ENCODE data around the gene CKS1B. TPM values are rescaled to one million over a fixed set of nuclear protein-coding genes. Genes with fewer than 3 reads are reported as not detected.

Gene CKS1B
- total and polyA plus RNA-seq, 5 experiments from 2014 or later, result 11.1 to 66.6 (median 58.0) TPM

GRCh38 chr1:154959426-154959780 is 15.1 kb upstream of the CKS1B start:
- Mint-ChIP-seq H3K4me3 (peak overlapping the region in 9 of 10 donors; percentile 20 to 88 (median 45)), H3K27ac (peak overlapping the region in 6 of 10 donors; percentile 22 to 98 (median 60)), H3K4me1 (peaks cover 25 to 75% (median 58%) of the 10 kb centered on the region in 4 donors), H3K9me3 (no peaks in the 10 kb centered on the region), H3K27me3 (no peaks in the 10 kb centered on the region), H3K36me3 (peaks cover 0 to 25% (median 3%) of the 10 kb centered on the region in 3 donors)
- DNase-seq (no peak), ATAC-seq (no peak)
- POLR2A ChIA-PET, result interaction anchor here (0.6 to 6.6 kb wide), 4 partner anchors 14 to 280 kb away, joined by 3 to 67 read pairs (median 4); partner anchors contain the start of genes CKS1B and SHC1

- DNase-seq, result peak in 1 of 10 donors; percentile 13
- no peak for ATAC-seq
- Mint-ChIP-seq H3K27ac (peak overlapping the region; percentile 92 to 99 (median 97)), H3K4me1 (peaks cover 23 to 63% (median 54%) of the 10 kb centered on the region in 4 donors), H3K36me3 (peaks cover 0 to 36% (median 3%) of the 10 kb centered on the region in 3 donors), H3K9me3 (no peaks in the 10 kb centered on the region), H3K27me3 (no peaks in the 10 kb centered on the region), H3K4me3 (peak overlapping the region; percentile 84 to 98 (median 96))
- POLR2A ChIA-PET, result interaction anchor here (0.5 to 6.6 kb wide), 25 partner anchors 8 to 317 kb away, joined by 3 to 67 read pairs (median 6); partner anchors contain the start of genes ADAM15, CKS1B, FLAD1 and PMVK
These were observed 13.9 kb upstream of the CKS1B start for GRCh38 chr1:154960446-154961136.

GRCh38 chr1:154961207-154962155 is 13.0 kb upstream of the CKS1B start, which contains the start of gene PYGO2:
Gene PYGO2, minus strand, starts transcription at chr1:154961782. Its CDS starts 206 bp downstream, at chr1:154961576.
- H3K27ac Mint-ChIP-seq, result peak within 1 kb of the TSS; percentile 92 to 99 (median 97)
- peak within 1 kb of the TSS; percentile 84 to 98 (median 96) for H3K4me3 Mint-ChIP-seq
- H3K4me1 Mint-ChIP-seq, result peaks cover 14 to 55% (median 47%) of the 10 kb centered on the region in 4 donors
- DNase-seq (peak; percentile 71 to 93 (median 78)), ATAC-seq (peak; percentile 77 to 82)
- POLR2A ChIA-PET, result interaction anchor here (0.5 to 6.6 kb wide), 27 partner anchors 9 to 175 kb away, joined by 3 to 67 read pairs (median 6); partner anchors contain the start of genes ADAM15, CKS1B, FLAD1 and LENEP
- H3K27me3 Mint-ChIP-seq, result no peaks in the 10 kb centered on the region
- peaks cover 0 to 40% (median 0%) of the 10 kb centered on the region in 3 donors for H3K36me3 Mint-ChIP-seq
- H3K9me3 Mint-ChIP-seq, result no peaks in the 10 kb centered on the region

- ATAC-seq (peak; percentile 26 to 31), DNase-seq (peak in 1 of 10 donors; percentile 64)
- Mint-ChIP-seq H3K9me3 (no peaks in the 10 kb centered on the region), H3K4me3 (peak overlapping the region; percentile 82 to 90 (median 86)), H3K27me3 (no peaks in the 10 kb centered on the region), H3K36me3 (peaks cover 0 to 48% (median 0%) of the 10 kb centered on the region in 3 donors), H3K27ac (peak overlapping the region; percentile 89 to 96 (median 94)), H3K4me1 (peaks cover 14 to 48% (median 42%) of the 10 kb centered on the region in 4 donors)
- POLR2A ChIA-PET, result interaction anchor here (0.6 to 6.6 kb wide), 14 partner anchors 10 to 89 kb away, joined by 3 to 67 read pairs (median 14); partner anchors contain the start of genes ADAM15, CKS1B, FLAD1 and LENEP
These were observed 12.2 kb upstream of the CKS1B start for GRCh38 chr1:154962156-154962749.

GRCh38 chr1:154962795-154963330 is 11.6 kb upstream of the CKS1B start:
- no peak for DNase-seq
- Mint-ChIP-seq H3K9me3 (no peaks in the 10 kb centered on the region), H3K36me3 (peaks cover 0 to 54% (median 0%) of the 10 kb centered on the region in 3 donors), H3K27ac (peak overlapping the region; percentile 89 to 96 (median 94)), H3K4me3 (peak overlapping the region; percentile 82 to 90 (median 86)), H3K4me1 (peaks cover 14 to 45% (median 40%) of the 10 kb centered on the region in 4 donors), H3K27me3 (no peaks in the 10 kb centered on the region)
- POLR2A ChIA-PET, result interaction anchor here (2.1 to 6.6 kb wide), 7 partner anchors 10 to 54 kb away, joined by 5 to 67 read pairs (median 19); partner anchors contain the start of genes CKS1B, LENEP, PMVK and SHC1
- no peak for ATAC-seq

GRCh38 chr1:154963643-154964042 is 10.8 kb upstream of the CKS1B start:
- H3K9me3 Mint-ChIP-seq, result no peaks in the 10 kb centered on the region
- peaks cover 14 to 45% (median 37%) of the 10 kb centered on the region in 4 donors for H3K4me1 Mint-ChIP-seq
- POLR2A ChIA-PET, result interaction anchor here (0.6 to 6.6 kb wide), 5 partner anchors 9 to 231 kb away, joined by 3 to 67 read pairs (median 5); partner anchors contain the start of genes CKS1B, LENEP, PMVK and SHC1
- H3K27ac Mint-ChIP-seq, result peak overlapping the region in 9 of 10 donors; percentile 6 to 96 (median 80)
- peak overlapping the region in 2 of 10 donors; percentile 16 to 21 for H3K4me3 Mint-ChIP-seq
- ATAC-seq (no peak), DNase-seq (no peak)
- H3K36me3 Mint-ChIP-seq, result peaks cover 0 to 57% (median 0%) of the 10 kb centered on the region in 3 donors
- no peaks in the 10 kb centered on the region for H3K27me3 Mint-ChIP-seq

GRCh38 chr1:154964359-154964758 is 10.1 kb upstream of the CKS1B start:
- peaks cover 0 to 61% (median 0%) of the 10 kb centered on the region in 3 donors for H3K36me3 Mint-ChIP-seq

GRCh38 chr1:154966111-154966510 is 8.4 kb upstream of the CKS1B start:
- H3K4me1 Mint-ChIP-seq, result peaks cover 18 to 43% (median 38%) of the 10 kb centered on the region in 4 donors
- no peaks in the 10 kb centered on the region for H3K27me3 Mint-ChIP-seq
- peaks cover 0 to 60% (median 0%) of the 10 kb centered on the region in 3 donors for H3K36me3 Mint-ChIP-seq
- DNase-seq, result no peak
- H3K27ac Mint-ChIP-seq, result no peak overlapping the region
- POLR2A ChIA-PET, result interaction anchor here (0.6 to 2.7 kb wide), 5 partner anchors 10 to 719 kb away, joined by 3 to 9 read pairs (median 4); partner anchors contain the start of gene PBXIP1
- H3K4me3 Mint-ChIP-seq, result no peak overlapping the region
- no peaks in the 10 kb centered on the region for H3K9me3 Mint-ChIP-seq
- ATAC-seq, result no peak

More at GRCh38 chr1:154964359-154964758, 10.1 kb upstream of the CKS1B start:
- ATAC-seq (no peak), DNase-seq (no peak)
- POLR2A ChIA-PET, result interaction anchor here (0.9 to 6.6 kb wide), 6 partner anchors 9 to 53 kb away, joined by 3 to 67 read pairs (median 4); partner anchors contain the start of genes CKS1B, FLAD1, PMVK and SHC1
- Mint-ChIP-seq H3K27ac (peak overlapping the region in 3 of 10 donors; percentile 56 to 86 (median 80)), H3K4me1 (peaks cover 19 to 48% (median 41%) of the 10 kb centered on the region in 4 donors), H3K9me3 (no peaks in the 10 kb centered on the region), H3K4me3 (no peak overlapping the region), H3K27me3 (no peaks in the 10 kb centered on the region)

- Mint-ChIP-seq H3K9me3 (no peaks in the 10 kb centered on the region), H3K27me3 (no peaks in the 10 kb centered on the region), H3K36me3 (peaks cover 0 to 65% (median 0%) of the 10 kb centered on the region in 3 donors), H3K4me1 (peaks cover 22 to 49% (median 44%) of the 10 kb centered on the region in 4 donors), H3K27ac (peak overlapping the region in 5 of 10 donors; percentile 11 to 86 (median 40)), H3K4me3 (no peak overlapping the region)
- DNase-seq, result no peak
- no peak for ATAC-seq
- POLR2A ChIA-PET, result interaction anchor here (2.7 kb wide), 1 partner anchor 11 kb away, joined by 9 read pairs; the partner anchor contains the start of gene PBXIP1
These were observed 7.0 kb upstream of the CKS1B start for GRCh38 chr1:154967331-154967950.

GRCh38 chr1:154968731-154969130 is 5.8 kb upstream of the CKS1B start:
- H3K36me3 Mint-ChIP-seq, result peaks cover 0 to 56% (median 0%) of the 10 kb centered on the region in 3 donors
- DNase-seq (no peak), ATAC-seq (no peak)
- no peaks in the 10 kb centered on the region for H3K27me3 Mint-ChIP-seq
- H3K9me3 Mint-ChIP-seq, result no peaks in the 10 kb centered on the region
- H3K4me1 Mint-ChIP-seq, result peaks cover 23 to 45% (median 39%) of the 10 kb centered on the region in 4 donors
- no peak overlapping the region for H3K4me3 Mint-ChIP-seq
- H3K27ac Mint-ChIP-seq, result peak overlapping the region in 8 of 10 donors; percentile 12 to 87 (median 40)
- POLR2A ChIA-PET, result interaction anchor here (7.5 kb wide), 1 partner anchor 14 kb away, joined by 85 read pairs; the partner anchor contains the start of gene PBXIP1
